Mesenchymal stem cell (in vitro differentiated cells and primary cell): ENCODE data around the gene PKP4.

Source experiments
- DNase-seq: peaks from one replicate; pipeline ENCODE4 v3.0.0-alpha.2; 2013
- H2AFZ ChIP-seq: one replicate; pipeline ENCODE4 v1.6.1; 2013; ENCODE audit warnings: low read depth, mild to moderate bottlenecking, control low read depth, inconsistent platforms, low read length, moderate library complexity
- H2AK5ac ChIP-seq: 2 replicates; pipeline ENCODE4 v1.6.1; 2013; ENCODE audit warnings: low read length, moderate library complexity, mild to moderate bottlenecking, inconsistent platforms; ENCODE audit not compliant: severe bottlenecking
- H2BK120ac ChIP-seq: one replicate; pipeline ENCODE4 v1.6.1; 2013; ENCODE audit warnings: low read depth, mild to moderate bottlenecking, inconsistent platforms, low read length, moderate library complexity
- H2BK12ac ChIP-seq, 2 experiments: one replicate each; pipeline ENCODE4 v1.6.1; 2013; ENCODE audit warnings: inconsistent platforms in 2 of 2, low read length in 2 of 2, mild to moderate bottlenecking in 2 of 2, moderate library complexity in 2 of 2, control low read depth in 1 of 2
- H2BK15ac ChIP-seq: one replicate; pipeline ENCODE4 v1.6.1; 2013; ENCODE audit warnings: mild to moderate bottlenecking, low read depth, inconsistent platforms; ENCODE audit not compliant: poor library complexity, severe bottlenecking
- H2BK5ac ChIP-seq: 2 replicates; pipeline ENCODE4 v1.6.1; 2013; ENCODE audit warnings: low read depth, mild to moderate bottlenecking, low read length, control low read depth, inconsistent platforms; ENCODE audit not compliant: poor library complexity, severe bottlenecking
- H3K14ac ChIP-seq, 2 experiments: one replicate each; pipeline ENCODE4 v1.6.1; 2013; ENCODE audit warnings: inconsistent platforms in 2 of 2, low read length in 2 of 2, control low read depth in 1 of 2, mild to moderate bottlenecking in 1 of 2, moderate library complexity in 1 of 2
- H3K18ac ChIP-seq, 2 experiments: one replicate each; pipeline ENCODE4 v1.6.1; 2013; ENCODE audit warnings: inconsistent platforms in 2 of 2, low read length in 2 of 2, control low read depth in 1 of 2, low read depth in 1 of 2, mild to moderate bottlenecking in 1 of 2
- H3K23ac ChIP-seq, 2 experiments: one replicate each; pipeline ENCODE4 v1.6.1; 2013; ENCODE audit warnings: inconsistent platforms in 2 of 2, low read length in 2 of 2, mild to moderate bottlenecking in 2 of 2, moderate library complexity in 2 of 2, control low read depth in 1 of 2
- H3K27ac ChIP-seq: 2 replicates; pipeline ENCODE4 v1.5.1; 2013; ENCODE audit warnings: mild to moderate bottlenecking, moderate library complexity, low read length, control low read depth, inconsistent platforms; ENCODE audit not compliant: poor library complexity, severe bottlenecking
- H3K27me3 ChIP-seq, 2 experiments: 2 replicates each; pipeline versions ENCODE4 v1.6.1 to v1.7.0; 2013; ENCODE audit warnings: low read length in 2 of 2, mild to moderate bottlenecking in 2 of 2, moderate library complexity in 2 of 2, control low read depth in 1 of 2, inconsistent platforms in 1 of 2; ENCODE audit not compliant: control insufficient read depth in 1 of 2, insufficient read depth in 1 of 2
- H3K36me3 ChIP-seq, 2 experiments: 2 replicates each; pipeline versions ENCODE4 v1.6.1 to v1.7.0; 2013; ENCODE audit warnings: low read length in 2 of 2, control low read depth in 1 of 2, inconsistent platforms in 1 of 2, low read depth in 1 of 2, mild to moderate bottlenecking in 1 of 2; ENCODE audit not compliant: insufficient read depth in 2 of 2, control insufficient read depth in 1 of 2
- H3K4ac ChIP-seq, 2 experiments: one replicate each; pipeline ENCODE4 v1.6.1; 2013; ENCODE audit warnings: inconsistent platforms in 2 of 2, low read length in 2 of 2, mild to moderate bottlenecking in 2 of 2, moderate library complexity in 2 of 2, control low read depth in 1 of 2, low read depth in 1 of 2
- H3K4me1 ChIP-seq: 2 replicates; pipeline ENCODE4 v1.6.1; 2013; ENCODE audit warnings: low read depth, low read length, control low read depth; ENCODE audit not compliant: control insufficient read depth, insufficient read depth
- H3K4me2 ChIP-seq: 2 replicates; pipeline ENCODE4 v1.6.1; 2013; ENCODE audit warnings: low read length, mild to moderate bottlenecking, inconsistent platforms; ENCODE audit not compliant: poor library complexity, severe bottlenecking
- H3K4me3 ChIP-seq, 2 experiments: 2 replicates each; pipeline versions ENCODE4 v1.5.1 to v1.7.0; 2013; ENCODE audit warnings: low read length in 2 of 2, mild to moderate bottlenecking in 2 of 2, control low read depth in 1 of 2, low read depth in 1 of 2; ENCODE audit not compliant: insufficient read depth in 1 of 2
- H3K79me1 ChIP-seq: replicated peaks from 2 replicates; pipeline ENCODE4 v1.6.1; 2013; ENCODE audit warnings: mild to moderate bottlenecking, control low read depth, low read length, inconsistent platforms; ENCODE audit not compliant: poor library complexity, severe bottlenecking
- H3K9ac ChIP-seq: 2 replicates; pipeline ENCODE4 v1.7.0; 2013; ENCODE audit warnings: mild to moderate bottlenecking, low read length, moderate library complexity
- H3K9me3 ChIP-seq: 2 replicates; pipeline ENCODE4 v1.7.0; 2013; ENCODE audit warnings: mild to moderate bottlenecking, low read length; ENCODE audit not compliant: control insufficient read depth
- H4K8ac ChIP-seq: one replicate; pipeline ENCODE4 v1.6.1; 2013; ENCODE audit warnings: inconsistent platforms, mild to moderate bottlenecking, low read length, moderate library complexity
- H4K91ac ChIP-seq: one replicate; pipeline ENCODE4 v1.6.1; 2013; ENCODE audit warnings: mild to moderate bottlenecking, low read length, inconsistent platforms
- WGBS: methylation state at CpG from one replicate; pipeline ENCODE4 v1.1.7; 2013; ENCODE audit warnings: mixed read lengths; 5-methylcytosine and 5-hydroxymethylcytosine counted together

PKP4 gene

GRCh38 chr2:158530829-158531228, 74.1 kb downstream of the PKP4 start:
- H2BK120ac ChIP-seq: no peak overlapping the region
- no peak for DNase-seq

GRCh38 chr2:158533009-158533408, 76.3 kb downstream of the PKP4 start:
- Histone ChIP-seq H3K23ac (no peak overlapping the region), H2AK5ac (no peak overlapping the region), H2BK12ac (no peak overlapping the region), H3K4ac (no peak overlapping the region), H3K9ac (no peak overlapping the region), H2AFZ (no peak overlapping the region), H3K4me3 (no peak overlapping the region), H3K4me2 (no peak overlapping the region), H4K91ac (no peak overlapping the region), H3K14ac (no peak overlapping the region), H2BK15ac (no peak overlapping the region), H3K79me1 (peaks cover 24% of the 10 kb centered on the region), H3K4me1 (no peaks in the 10 kb centered on the region), H3K9me3 (no peaks in the 10 kb centered on the region), H3K27me3 (no peaks in the 10 kb centered on the region), H3K36me3 (peaks cover 5 to 16% of the 10 kb centered on the region in 2 experiments), H4K8ac (no peak overlapping the region), H3K27ac (no peak overlapping the region), H2BK5ac (no peak overlapping the region), H3K18ac (no peak overlapping the region), H2BK120ac (no peak overlapping the region)
- DNase-seq: no peak
- WGBS: 90% methylated on average over 5 of the region's 5 CpGs

More at GRCh38 chr2:158530829-158531228, 74.1 kb downstream of the PKP4 start:
- H3K79me1 ChIP-seq: peaks cover 22% of the 10 kb centered on the region
- no peak overlapping the region for H2AFZ ChIP-seq
- no peak overlapping the region for H4K91ac ChIP-seq
- no peak overlapping the region for H3K4me3 ChIP-seq
- H3K9me3 ChIP-seq: no peaks in the 10 kb centered on the region
- H3K36me3 ChIP-seq: peaks cover 5 to 12% of the 10 kb centered on the region in 2 experiments
- no peak overlapping the region for H3K23ac ChIP-seq
- WGBS: 100% methylated on average over 1 of the region's 1 CpG
- no peaks in the 10 kb centered on the region for H3K27me3 ChIP-seq
- H3K27ac ChIP-seq: no peak overlapping the region
- H3K18ac ChIP-seq: no peak overlapping the region
- no peak overlapping the region for H4K8ac ChIP-seq
- H2AK5ac ChIP-seq: no peak overlapping the region
- no peak overlapping the region for H3K9ac ChIP-seq
- no peaks in the 10 kb centered on the region for H3K4me1 ChIP-seq
- H3K4ac ChIP-seq: no peak overlapping the region
- peak overlapping the region in 1 of 2 experiments; percentile 52 for H2BK12ac ChIP-seq
- no peak overlapping the region for H2BK5ac ChIP-seq
- no peak overlapping the region for H3K14ac ChIP-seq
- H3K4me2 ChIP-seq: no peak overlapping the region
- no peak overlapping the region for H2BK15ac ChIP-seq

GRCh38 chr2:158539176-158540005, 82.6 kb downstream of the PKP4 start:
- peak overlapping the region; percentile 43 for H3K27ac ChIP-seq
- no peak overlapping the region for H2AK5ac ChIP-seq
- 98% methylated on average over 2 of the region's 3 CpGs for WGBS
- no peak overlapping the region for H2BK120ac ChIP-seq
- H3K4me2 ChIP-seq: no peak overlapping the region
- no peaks in the 10 kb centered on the region for H3K9me3 ChIP-seq
- no peak overlapping the region for H4K91ac ChIP-seq
- H4K8ac ChIP-seq: no peak overlapping the region
- no peak overlapping the region for H2BK5ac ChIP-seq
- H3K4me1 ChIP-seq: no peaks in the 10 kb centered on the region
- H2BK15ac ChIP-seq: no peak overlapping the region
- H3K9ac ChIP-seq: no peak overlapping the region
- H3K18ac ChIP-seq: no peak overlapping the region
- H3K23ac ChIP-seq: no peak overlapping the region
- DNase-seq: peak; percentile 67
- H3K4ac ChIP-seq: no peak overlapping the region
- no peak overlapping the region for H2BK12ac ChIP-seq
- H3K14ac ChIP-seq: no peak overlapping the region
- H3K4me3 ChIP-seq: no peak overlapping the region
- H3K79me1 ChIP-seq: peaks cover 19% of the 10 kb centered on the region
- peaks cover 0 to 9% of the 10 kb centered on the region in 2 experiments for H3K36me3 ChIP-seq
- H3K27me3 ChIP-seq: no peaks in the 10 kb centered on the region
- H2AFZ ChIP-seq: no peak overlapping the region

GRCh38 chr2:158542577-158542976, 85.8 kb downstream of the PKP4 start:
- WGBS: 100% methylated on average over 1 of the region's 1 CpG

More at GRCh38 chr2:158542577-158542976, 85.8 kb downstream of the PKP4 start:
- Histone ChIP-seq H3K79me1 (peaks cover 19% of the 10 kb centered on the region), H2AFZ (no peak overlapping the region), H3K4ac (no peak overlapping the region), H3K4me2 (no peak overlapping the region), H2BK120ac (no peak overlapping the region), H2BK12ac (no peak overlapping the region), H3K4me3 (no peak overlapping the region), H3K4me1 (no peaks in the 10 kb centered on the region), H3K14ac (no peak overlapping the region), H3K9me3 (no peaks in the 10 kb centered on the region), H3K27ac (no peak overlapping the region), H3K27me3 (no peaks in the 10 kb centered on the region), H4K8ac (no peak overlapping the region), H2BK15ac (no peak overlapping the region), H2AK5ac (no peak overlapping the region), H3K18ac (no peak overlapping the region), H4K91ac (no peak overlapping the region), H3K36me3 (peaks cover 0 to 7% of the 10 kb centered on the region in 2 experiments), H3K23ac (no peak overlapping the region), H2BK5ac (no peak overlapping the region), H3K9ac (no peak overlapping the region)
- no peak for DNase-seq
